ENCODE data around the gene PARP3.

DNA sequence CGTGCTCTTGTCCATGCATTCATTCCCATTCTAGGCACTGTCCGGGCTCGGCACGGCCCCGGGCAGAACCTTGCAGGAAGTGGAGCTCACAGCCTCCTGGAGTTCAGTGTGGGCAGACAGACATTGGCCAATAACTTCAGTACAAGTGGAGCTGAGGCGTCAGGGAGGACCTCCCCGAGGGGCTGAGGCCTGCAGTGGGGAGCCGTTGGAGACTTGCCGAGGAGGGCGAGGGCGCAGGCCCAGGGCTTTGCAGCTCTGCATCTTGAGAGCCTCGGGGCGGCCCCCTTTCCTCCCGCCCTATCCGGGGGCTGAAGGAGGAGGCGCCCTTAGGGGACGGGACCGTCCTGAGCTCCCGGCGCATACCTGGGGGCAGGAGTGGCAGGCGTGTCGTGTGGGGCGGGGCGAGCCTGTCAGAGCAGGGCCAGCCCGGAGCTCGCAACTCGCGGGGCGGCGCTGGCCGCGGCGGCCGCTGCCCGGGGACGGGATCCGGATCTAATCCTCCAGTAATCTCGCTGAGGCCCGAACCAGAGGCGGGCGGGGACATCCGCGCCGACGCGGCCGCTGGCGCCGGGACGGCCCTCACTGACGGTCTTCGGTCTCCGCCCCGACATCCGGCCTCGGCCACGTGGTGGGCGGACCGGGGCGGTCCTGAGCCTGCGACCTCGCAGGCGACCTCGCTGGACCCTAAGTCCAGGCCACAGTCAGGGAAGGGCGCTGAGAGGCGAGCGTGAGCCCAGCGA lies 40.8 kb downstream of the PARP3 start, which contains the start of gene ACY1:
- TF ChIP-seq, protein P1, sequence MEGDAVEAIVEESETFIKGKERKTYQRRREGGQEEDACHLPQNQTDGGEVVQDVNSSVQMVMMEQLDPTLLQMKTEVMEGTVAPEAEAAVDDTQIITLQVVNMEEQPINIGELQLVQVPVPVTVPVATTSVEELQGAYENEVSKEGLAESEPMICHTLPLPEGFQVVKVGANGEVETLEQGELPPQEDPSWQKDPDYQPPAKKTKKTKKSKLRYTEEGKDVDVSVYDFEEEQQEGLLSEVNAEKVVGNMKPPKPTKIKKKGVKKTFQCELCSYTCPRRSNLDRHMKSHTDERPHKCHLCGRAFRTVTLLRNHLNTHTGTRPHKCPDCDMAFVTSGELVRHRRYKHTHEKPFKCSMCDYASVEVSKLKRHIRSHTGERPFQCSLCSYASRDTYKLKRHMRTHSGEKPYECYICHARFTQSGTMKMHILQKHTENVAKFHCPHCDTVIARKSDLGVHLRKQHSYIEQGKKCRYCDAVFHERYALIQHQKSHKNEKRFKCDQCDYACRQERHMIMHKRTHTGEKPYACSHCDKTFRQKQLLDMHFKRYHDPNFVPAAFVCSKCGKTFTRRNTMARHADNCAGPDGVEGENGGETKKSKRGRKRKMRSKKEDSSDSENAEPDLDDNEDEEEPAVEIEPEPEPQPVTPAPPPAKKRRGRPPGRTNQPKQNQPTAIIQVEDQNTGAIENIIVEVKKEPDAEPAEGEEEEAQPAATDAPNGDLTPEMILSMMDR (IDR thresholded peaks at IDR 0.05) = no peak
- no peak for TF ChIP-seq POLR2A (IDR thresholded peaks at IDR 0.05)

All from suprapubic skin (tissue), 3 donors.